HEK293T (cell line): ENCODE data around the gene SGTB.

Experiments used
- BHLHE40 ChIP-seq: fragments of 450-650 bp; IDR thresholded peaks from 2 replicates; pipeline ENCODE4 v1.6.1; 2016; ENCODE audit warnings: mild to moderate bottlenecking, moderate library complexity, borderline replicate concordance
- CTBP1 ChIP-seq: fragments of 450-650 bp; IDR thresholded peaks from 2 replicates; pipeline ENCODE4 v1.6.1; 2016; ENCODE audit warnings: borderline replicate concordance
- FOXK2 ChIP-seq: fragments of 450-650 bp; IDR thresholded peaks from 2 replicates; pipeline ENCODE4 v1.6.1; 2016; ENCODE audit warnings: mild to moderate bottlenecking
- FOXM1 ChIP-seq: fragments of 450-650 bp; IDR thresholded peaks from 2 replicates; pipeline ENCODE4 v1.6.1; 2017; ENCODE audit warnings: mild to moderate bottlenecking, borderline replicate concordance
- HDGF ChIP-seq: fragments of 450-650 bp; IDR thresholded peaks from 2 replicates; pipeline ENCODE4 v1.6.1; 2017; ENCODE audit warnings: antibody characterized with exemption, borderline replicate concordance

DNA sequence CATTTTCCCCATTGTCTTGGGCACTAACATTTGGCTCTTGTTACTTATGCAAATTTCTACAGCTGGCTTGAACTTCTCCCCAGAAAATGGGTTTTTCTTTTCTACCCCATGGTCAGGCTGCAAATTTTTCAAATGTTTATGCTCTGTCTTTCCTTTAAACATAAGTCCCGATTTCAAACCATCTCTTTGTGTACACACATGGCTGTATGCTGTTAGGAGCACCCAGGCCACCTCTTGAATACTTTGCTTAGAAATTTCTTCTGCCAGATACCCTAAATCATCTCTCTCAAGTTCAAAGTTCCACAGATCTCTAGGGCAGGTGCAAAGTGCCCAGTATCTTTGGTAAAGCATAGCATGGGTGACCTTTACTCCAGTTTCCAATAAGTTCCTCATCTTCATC lies 45.7 kb upstream of the SGTB start:
- TF ChIP-seq FOXK2, result no peak
- no peak for TF ChIP-seq HDGF
- no peak for TF ChIP-seq CTBP1
- no peak for TF ChIP-seq BHLHE40
- no peak for TF ChIP-seq FOXM1
